GOT3 (cell line): ENCODE data around the gene IQCK.
"Not testable (repeated sequence)": the region's sequence is repeated elsewhere in the genome, so short reads cannot be mapped to it uniquely, and the experiment has no call there.

Source experiments
- DNase-seq: peaks from one replicate; lab custom pipeline; 2025; ENCODE audit warnings: mixed read lengths; lab: John Stamatoyannopoulos, UW

IQCK gene

GRCh38 chr16:19699472-19699871, 18.6 kb upstream of the IQCK start:
- DNase-seq = no peak

GRCh38 chr16:19700319-19700781, 17.7 kb upstream of the IQCK start:
- no peak for DNase-seq

GRCh38 chr16:19701091-19701490, 17.0 kb upstream of the IQCK start:
- no peak for DNase-seq

GRCh38 chr16:19703172-19703889, 14.7 kb upstream of the IQCK start:
- no peak for DNase-seq

DNA sequence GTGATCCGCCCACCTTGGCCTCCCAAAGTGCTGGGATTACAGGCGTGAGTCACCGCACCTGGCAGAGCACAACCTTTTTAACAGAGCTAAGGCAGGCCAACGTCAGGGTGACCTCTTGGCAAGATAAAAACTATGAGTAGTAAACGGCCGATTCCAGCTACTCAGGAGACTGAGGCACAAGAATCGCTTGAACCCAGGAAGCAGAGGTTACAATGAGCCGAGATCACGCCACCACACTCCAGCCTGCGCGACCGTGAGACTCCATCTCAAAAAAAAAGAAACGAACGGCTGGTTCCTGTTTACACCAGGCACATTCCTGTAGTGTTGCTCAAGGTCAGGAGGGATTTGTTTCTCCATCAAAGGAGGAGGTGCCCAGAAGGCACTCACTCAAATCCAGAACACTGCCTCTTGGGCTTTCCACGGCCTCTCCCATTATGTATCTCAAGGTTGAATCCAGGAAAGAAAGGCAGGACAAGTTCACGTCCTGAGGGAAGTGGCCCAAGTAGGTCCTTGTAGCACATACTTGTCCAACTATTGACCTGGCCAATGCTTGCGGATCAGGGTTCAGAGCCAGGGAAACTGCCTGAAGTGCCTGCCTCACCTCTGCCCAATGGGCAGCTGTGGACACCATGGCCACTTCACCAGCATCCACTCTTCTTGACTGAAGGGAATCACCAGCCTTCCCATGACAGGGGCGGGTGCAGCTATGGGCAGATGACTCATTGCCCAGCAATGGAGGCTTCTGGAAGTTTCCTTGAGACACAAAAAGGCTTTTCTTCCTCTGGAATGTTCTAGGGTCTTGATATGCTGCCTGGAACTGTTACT, 13.5 kb upstream of the IQCK start:
- DNase-seq = no peak

DNA sequence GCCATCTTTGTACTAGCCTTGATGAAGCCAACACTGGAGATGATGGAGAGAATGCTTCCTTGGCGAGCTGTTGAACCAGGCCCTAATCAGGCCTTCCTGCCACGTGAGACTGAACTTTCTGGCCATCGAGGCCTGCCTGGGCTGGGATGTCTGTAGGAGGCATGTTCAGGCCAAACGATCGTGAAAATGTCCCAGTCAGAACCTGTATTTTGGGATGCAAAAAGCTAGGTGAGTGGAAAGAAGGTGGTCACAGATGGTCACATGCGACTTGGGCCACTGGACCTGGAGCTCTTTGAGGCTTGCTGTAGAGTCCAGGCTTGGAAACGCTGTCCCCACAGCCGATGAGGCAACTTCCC, 12.9 kb upstream of the IQCK start:
- no peak for DNase-seq

- no peak for DNase-seq
Measured at GRCh38 chr16:19705843-19706242, 12.2 kb upstream of the IQCK start.

DNA sequence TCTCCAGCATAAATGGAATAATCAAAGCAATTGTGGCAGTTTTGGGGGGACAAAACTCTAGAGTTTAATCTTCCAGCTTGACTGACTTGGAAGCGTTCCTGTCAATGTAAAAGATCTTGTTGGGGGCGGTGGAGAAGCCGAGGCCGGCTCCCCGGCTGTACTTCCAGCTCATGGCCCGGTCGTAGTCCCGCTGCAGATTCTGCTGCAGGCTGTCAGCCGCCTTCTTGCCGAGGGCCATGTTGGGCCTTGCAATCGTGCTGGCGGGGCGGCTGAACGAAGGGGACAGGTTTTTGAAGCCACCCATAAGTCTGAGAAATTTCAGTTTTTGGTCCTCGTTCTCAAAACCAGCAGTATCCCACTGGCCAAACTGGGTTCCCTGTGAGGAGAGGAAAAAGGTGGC, 11.2 kb upstream of the IQCK start:
- no peak for DNase-seq

- no peak for DNase-seq
Measured at GRCh38 chr16:19707569-19708295, 10.3 kb upstream of the IQCK start.

GRCh38 chr16:19708296-19709205, 9.5 kb upstream of the IQCK start:
- no peak for DNase-seq

- DNase-seq = no peak
Measured at GRCh38 chr16:19709381-19710136, 8.5 kb upstream of the IQCK start.

DNA sequence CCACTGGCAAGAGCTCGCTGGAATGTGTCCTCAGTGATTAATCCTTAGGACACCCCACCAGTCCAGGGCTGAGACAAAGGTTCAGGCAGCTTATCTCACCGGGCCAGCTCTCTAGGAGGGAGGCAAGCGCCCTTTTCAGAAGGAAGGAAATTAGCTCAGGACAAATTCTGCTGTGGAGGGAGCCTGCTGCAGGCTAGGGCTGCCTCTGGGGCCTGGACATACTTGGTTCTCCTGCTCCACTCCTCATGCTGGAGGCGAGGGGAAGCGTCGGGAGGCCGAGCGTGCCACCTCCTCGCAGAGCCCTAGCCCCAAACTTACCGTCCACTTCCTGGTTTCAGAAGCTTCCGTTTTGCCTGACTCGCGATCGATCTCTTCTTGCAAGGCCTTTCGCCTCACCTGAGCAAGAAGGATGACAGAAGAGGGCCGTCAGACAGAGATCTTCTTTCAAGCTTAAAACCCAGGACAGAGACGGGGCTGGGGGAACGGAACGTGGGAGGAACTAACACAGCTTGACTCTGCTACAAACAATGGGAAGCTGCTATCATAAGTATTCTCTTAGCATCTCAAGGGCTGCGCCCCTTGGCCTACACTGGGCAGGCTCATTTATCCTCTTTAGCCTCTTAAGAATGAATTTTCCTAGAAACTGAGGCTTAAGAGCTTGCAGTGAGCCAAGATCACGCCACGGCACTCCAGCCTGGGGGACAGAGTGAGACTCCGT, 7.7 kb upstream of the IQCK start:
- no peak for DNase-seq

DNA sequence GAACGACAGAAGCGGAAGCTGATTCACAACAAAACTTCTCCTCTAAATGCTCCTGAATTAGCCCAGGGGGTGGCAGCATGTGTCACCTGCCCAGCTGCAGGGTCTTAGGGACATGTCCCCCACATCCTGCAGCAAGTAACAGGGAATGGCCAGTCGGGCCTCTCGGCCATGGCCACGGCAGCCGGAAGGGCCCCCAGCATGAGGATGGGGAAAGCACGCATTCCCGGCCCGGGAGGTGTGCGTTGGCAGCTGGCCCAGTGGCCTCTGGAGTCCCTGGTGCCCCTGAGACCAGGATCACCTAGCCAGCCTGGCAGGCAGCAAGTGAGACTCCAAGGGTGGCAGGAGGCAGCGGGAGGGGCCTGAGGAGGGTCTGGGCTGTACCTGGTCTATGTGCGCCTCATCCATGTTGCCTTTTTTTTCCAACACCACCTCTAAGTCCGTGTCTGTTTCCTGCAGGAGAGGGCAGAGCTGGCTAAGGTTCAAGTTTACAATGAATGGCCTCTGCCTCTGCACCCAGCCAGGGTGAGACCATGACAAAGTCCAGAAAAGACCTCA, 7.0 kb upstream of the IQCK start:
- no peak for DNase-seq

DNA sequence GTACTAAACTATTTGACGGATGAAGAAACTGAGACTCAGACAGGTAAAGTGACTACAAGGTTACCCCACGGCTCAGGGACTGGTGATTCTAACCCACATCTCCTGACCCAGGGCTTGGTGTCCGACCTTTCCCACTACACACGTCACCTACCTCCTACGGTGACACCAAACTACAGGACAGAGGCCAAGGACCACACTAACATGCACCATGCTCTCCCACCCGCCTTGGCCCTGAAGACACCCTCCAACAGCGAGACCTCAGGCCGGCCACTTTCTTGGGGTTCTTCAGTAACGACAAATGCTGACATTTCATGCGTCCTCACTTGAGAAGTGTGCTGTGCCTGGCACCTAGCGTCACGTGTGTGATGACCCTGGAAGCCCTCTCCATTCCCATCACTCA, 6.4 kb upstream of the IQCK start:
- no peak for DNase-seq

DNA sequence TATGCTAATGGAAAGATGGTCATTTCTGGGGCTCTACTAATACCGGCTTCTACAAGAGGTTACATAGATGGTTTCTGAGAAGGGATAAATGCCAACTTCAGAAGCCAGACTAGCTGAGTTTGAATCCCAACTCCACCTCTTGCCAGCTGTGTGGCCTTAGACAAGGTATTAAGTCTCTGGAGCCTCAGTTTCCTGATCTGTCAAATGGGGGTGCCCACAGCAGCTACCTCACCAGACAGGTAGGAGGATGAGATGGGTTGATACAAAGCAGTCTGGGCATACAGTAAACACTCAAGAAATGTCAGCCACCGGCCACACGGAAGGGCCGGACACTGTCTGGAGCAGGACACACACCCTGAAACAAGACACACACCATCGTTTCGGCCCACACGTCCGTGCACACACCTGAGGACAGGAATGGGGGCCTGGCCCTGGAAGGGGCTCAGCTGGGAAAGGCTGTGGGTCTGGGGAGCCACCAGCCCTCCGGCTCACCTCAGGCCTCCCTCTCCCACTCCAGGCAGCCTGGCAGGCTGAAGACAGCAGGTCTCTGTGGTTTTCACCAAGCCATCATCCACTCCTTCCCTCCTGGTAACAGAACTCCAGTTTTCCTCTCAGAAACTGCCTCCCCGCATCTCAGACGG, 5.5 kb upstream of the IQCK start:
- DNase-seq = no peak

DNA sequence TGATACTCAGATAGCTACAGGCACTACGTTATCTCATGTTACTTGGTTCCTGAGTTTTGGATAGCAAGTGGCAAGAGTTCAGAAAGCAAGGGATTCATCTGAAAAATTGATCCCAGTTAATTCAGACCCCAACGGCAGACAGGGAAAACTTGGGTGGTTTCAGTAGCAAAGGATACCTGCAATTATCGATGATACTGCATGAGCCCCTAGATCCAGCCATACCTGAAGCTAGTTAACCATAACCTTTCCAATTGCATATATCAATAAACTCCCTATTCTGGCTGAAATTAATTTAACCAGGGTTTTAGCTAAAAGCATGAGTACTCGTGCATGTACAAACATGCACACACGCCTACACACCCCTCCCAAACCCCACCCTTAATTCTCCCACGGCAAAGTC, 4.4 kb upstream of the IQCK start:
- DNase-seq = no peak

DNA sequence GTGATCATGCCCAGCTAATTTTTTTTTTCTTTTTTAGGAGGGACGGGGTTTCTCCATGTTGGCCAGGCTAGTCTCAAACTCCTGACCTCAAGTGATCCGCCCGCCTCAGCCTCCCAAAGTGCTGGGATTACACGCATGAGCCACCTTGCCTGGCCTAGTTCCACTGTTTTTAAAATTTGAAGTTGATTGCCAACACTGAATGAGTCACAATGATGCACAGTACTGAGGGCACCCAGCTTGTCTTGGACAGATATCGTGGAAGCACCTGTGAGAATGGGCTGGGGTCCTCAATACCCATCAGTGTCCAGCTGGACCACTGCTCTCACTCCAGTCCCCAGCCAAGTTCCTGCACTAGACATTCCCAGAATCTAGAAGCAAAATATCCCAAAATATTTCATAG, 2.5 kb upstream of the IQCK start:
- no peak for DNase-seq

GRCh38 chr16:19716183-19716582, 1.9 kb upstream of the IQCK start:
- no peak for DNase-seq

DNA sequence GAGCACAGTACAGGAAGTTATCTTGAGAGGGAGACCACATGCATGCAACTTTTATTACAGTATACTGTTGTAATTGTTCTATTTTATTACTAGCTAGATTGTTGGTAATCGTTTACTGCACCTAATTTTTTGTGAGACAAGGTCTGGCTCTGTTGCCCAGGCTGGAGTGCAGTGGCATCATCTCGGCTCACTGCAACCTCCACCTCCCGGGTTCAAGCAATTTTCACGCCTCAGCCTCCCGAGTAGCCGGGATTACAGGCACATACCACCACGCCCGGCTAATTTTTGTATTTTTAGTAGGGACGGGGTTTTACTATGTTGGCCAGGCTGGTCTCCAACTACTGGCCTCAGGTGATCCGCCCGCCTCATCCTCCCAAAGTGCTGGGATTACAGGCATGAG, 1.3 kb upstream of the IQCK start:
- not testable (repeated sequence) for DNase-seq

DNA sequence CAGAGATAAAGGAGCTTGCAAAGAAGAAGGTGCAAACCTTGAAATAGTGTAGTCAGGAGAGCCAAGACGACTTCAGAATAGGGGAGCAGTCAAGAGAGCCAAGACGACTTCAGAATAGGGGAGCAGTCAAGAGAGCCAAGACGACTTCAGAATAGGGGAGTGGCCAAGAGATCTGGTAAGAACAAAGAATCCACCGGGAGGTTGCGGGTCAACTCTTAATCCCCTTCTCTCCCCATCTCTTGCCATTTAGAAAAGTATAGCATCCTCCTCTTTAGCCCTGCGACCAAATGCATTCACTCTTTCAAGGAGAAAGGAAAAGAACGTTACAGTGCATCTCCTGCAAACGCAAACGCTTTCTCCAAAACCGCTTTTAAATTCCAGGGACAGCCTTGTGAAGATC, 757 bp upstream of the IQCK start:
- DNase-seq = no peak
